Measurements from ENCODE around the gene KATNAL1.

KATNAL1 gene

DNA sequence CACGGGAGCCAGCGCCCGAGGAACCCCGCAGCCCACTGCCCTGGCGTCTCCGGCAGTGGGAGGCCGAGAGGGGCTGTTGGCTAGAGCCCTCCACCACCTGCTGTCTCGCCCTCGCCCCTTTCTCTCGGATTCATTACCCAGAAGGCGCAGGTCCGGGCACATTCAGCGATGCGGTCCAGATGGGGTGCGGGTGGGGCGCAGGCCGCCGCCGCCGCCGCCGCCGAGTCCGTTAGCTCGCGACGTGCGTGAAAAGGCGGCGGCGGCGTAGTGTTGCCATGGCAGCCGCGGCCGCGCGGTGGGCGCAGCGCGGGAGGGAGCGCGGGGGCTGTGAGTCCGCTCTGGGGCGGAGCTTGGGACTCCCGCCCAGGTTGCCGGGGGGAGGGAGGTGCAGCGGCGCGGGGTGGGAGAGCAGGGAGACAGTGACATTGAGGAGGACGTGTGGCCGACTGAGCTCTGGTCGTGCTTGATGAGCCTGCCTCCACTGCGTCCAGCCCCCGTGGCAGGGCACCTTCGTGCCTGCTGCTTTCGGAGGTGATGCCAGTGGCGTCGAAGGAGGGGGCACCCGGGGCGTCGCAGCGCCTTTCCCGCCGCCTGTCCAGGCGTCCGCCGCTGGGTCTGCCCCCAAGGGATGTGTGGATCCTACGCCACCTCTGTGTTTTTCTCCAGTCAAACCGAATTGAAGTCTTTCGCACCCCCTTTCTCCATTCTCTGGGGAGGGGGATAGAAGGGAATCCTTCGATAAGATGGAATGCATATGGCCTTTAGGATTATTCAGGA is at the start of gene KATNAL1:
KATNAL1 (minus strand) TSS at position 358 of the 777 bp plus-strand sequence. CDS start 23,774 bp downstream, outside the sequence.
- peak; percentile 70 for DNase-seq

DNA sequence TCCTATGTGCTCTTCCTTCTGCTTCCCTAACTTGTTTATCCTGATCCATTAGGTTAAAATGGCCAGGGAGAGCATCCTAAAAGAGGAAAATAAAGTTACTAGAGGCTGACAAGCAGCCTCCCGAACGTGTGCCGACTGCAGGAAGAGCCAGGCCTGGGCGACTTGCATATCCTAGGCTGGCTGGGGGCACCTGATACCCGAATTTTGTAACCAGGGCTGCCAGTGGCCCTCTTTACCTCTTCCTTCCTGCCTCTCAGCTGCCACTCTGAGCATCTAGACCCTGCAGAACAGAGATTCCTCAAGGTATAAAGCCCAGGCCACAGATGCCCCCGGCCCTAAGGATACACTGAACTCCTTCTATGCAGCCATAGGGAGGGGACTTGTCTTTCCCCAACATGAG is 48.5 kb upstream of the KATNAL1 start:
- DNase-seq: no peak

DNA sequence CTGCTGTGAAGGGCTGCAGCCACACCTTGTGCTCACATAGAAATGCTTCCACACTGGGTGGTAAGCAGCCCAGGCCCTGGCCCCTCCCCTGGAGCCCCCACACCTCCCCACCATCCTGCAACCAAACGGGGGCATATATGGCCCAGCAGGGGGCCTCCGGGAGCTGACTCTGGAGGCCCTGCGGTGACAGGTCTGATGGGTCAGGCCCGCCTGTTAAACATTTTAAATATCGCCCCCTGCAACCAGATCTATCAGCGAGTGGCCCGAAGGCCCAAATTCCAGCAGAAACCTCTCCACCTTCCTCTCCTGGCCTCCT is 48.0 kb upstream of the KATNAL1 start:
- DNase-seq: no peak

DNA sequence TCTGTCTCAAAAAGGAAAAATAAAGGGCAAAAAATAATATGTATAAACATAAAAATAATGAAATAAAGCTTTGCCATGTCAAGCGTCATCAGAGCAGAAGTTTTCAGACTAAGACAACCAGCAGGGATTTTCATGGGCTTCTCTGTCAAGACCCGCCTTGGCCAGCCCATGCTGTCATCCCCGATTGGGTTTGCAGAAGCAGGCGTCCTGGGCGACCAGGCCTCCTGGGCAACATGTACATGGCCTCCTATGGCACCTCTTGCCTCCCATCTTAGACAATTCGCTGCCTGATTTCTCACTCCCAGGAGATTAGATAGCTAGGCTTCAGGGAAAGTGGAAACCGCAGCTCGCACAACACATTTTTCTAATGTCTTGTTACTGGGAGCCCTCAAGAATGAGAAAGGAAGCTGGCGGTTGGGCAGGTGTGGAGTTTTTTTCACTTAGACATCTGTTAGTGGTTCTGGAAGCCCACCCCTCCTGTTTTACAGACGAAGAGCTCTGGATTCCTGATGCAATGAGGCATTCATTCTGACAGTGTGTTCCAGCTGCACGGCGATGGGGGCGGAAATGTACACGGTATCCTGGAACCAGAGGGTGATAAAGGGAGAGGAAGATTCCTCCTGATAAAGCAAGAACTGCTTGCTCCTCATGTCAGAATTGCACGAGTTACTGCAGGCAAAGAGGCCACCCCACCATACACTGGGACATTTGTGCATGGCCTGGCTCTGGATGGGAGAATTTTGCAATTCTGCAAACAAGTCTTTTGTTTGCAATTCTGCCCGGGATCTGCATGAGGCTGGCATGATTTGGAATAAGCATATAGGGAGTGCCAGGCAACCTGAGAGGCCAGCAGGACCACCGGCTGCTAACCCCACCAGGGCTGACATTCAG is 47.4 kb upstream of the KATNAL1 start:
- no peak for DNase-seq

DNA sequence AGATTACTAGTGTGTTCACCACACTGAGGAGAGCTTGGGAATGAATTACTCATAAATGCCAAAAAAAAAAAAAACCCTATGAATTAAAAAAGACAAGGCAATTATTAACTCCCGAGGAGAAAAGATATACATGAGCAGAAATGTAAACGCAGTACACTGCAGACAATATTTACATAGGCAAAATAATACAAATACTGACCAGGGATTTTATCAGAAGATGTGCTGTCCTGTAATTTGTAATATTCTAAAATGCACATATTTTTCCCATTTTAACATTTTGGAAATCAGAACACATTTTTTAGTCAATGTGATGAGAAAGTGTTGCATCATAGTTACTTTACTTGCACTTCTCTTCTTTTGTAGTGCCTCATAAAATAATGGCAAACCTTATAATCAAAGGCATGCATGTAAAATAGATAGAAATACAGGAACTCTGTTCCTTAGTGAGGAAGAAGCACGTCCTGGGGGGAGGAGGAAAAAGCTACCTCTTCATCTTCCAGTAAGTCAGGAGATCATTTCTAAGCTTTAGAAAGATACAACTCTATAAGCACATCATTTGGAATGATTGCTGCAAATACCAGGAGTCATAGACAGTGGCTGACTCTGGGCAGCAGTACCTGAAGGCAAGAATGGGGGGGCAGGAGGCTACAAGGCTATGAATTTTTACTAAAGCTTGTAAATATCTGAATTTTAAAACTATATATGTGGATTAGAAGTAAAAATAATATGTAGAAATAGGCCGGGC is 46.3 kb upstream of the KATNAL1 start:
- DNase-seq: no peak

DNA sequence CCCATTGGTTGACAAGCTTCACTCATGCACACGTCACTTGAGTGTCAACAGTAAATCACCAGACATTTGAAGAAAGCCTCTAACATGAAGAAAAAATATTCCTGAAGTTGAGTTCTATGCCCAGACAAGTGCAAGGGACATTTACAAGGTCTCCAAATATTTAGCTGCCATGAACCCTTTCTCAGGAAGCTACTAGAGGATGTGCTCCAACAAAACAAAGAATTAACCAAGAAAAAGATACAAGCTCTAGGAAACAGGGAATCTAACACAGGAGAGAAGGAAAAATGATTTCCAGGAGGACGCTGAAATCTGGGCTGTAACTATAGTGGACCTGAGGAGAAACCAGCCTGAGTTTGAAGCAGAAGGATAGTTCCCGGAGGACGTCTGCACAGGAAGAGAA is 45.7 kb upstream of the KATNAL1 start:
- DNase-seq: no peak

DNA sequence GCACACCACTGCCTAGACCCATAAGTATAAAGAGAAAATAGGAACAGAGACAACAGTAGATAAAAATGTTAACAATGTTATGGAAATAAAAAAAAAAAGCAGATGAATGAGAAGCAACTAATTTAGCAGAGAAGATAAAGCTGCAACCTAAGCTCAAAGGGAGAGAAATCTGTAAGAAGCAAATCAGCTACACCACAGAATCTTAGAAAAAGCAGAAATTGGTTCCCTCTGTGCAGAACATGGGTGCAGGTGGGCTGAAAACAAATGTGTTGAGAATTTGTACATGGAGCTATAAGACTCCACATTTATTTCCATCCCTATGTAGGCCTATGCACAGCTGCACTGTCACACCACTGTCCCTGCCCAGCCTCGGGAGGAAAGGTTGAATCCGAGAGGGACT is 44.8 kb upstream of the KATNAL1 start:
- DNase-seq: no peak

DNA sequence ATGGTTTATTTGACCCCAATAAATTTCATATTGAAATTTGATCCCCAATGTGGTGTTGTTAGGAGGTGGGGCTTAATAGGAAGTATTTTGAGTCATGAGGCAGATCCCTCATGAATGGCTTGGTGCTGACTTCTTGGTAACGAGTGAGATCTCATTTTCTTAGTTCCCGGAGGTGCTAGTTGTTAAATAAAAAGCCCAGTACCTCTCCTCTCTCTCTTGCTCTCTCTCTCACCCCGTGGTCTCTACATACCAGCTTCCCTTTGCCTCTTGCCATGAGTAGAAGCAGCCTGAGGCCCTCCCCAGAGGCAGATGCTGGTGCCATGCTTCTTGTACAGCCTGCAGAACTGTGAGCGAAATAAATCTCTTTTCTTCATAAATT is 39.4 kb upstream of the KATNAL1 start:
- no peak for DNase-seq

DNA sequence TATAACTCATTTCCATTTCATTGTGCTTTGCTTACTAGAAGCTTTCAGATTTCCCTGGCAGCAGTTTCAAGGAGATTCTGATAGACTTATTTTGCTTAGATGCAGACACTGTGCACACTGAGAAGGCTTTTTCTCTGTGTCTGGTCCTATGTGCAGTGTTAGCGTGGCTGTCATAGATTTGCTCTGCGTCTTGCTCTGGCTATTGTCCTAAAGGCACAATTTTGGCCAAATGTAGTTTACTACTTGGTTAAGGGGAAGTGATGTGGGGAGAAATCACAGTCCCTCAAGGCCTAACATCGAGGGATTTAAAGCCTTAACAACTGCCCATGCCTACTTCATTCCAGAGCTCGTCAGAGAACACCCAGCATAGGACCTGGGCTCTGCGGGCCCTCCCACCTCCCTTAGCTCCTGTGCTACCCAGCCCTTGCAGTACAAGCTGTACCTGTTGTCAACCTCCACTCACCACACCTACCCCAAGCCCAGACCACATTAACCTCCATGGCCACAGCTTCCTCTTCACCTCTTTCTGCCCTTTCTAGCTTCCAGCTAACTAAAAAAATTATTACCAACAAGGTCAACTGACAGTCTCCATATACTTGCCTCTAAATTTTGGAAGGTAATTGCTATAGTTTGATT is 38.9 kb upstream of the KATNAL1 start:
- DNase-seq: no peak

DNA sequence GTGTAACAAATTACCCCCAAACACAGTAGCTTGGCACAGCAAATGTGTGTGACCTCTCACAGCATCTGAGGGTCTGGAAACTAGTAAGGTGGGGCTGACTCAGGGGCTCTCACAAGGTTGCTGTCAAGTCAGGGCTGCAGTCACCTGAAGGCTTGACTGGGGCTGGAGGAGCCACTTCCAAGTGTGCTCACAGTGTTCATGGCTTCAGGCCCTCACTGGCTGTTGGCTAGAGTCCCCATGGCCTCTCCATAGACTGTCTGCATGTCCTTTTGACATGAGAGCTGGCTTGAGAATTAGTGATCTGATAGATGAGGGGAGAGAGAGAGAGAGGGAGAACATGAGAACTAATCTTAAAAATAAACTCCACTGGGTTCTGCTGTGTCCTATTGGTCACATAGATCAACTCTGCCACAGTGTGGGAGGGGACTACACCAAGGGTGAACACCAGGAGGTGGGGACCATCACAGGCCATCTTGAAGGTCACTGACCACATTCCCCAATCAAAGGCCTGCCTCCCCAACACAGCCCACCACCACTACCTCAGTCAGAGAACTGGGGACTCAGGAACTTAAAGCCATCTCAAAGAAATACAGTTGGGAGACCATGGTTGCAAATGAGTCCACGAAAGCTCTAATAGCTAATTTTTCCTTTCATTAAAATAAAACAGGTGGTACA is 38.2 kb upstream of the KATNAL1 start:
- DNase-seq: no peak

DNA sequence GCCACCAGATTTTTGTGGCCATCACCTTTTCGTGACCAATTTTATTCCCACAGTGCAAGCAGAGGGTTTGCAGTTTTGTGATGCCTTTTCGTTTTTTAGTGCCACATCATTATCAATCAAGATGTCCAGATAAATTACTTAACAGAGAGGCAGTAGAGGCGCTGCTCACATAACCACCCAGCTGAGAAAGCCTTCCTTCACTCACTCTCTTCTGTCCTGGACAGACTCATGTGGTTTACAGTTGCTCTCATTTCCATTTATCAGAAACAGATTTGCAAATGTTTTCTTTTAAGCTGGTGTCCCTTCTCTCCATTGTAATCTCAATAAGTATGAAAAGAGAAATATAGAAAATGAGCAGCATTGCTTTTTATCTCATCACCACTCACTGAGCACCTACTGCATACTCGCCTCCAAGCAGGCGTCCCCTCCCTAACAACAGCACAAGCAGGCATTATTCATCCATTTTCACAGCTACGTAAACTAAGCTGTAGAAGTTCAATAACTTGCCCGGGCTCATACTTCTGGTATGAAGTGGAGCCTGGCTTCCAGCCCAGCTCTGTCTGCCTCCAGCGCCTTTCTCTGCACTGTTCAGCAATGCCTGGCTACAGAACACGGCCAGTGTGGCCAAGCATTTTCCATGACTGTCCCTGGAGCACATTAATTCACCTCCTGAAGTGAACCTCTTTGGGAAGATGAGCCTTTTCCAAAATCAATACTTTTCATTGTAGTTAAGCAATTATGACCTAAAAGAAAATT is 34.6 kb upstream of the KATNAL1 start:
- no peak for DNase-seq

DNA sequence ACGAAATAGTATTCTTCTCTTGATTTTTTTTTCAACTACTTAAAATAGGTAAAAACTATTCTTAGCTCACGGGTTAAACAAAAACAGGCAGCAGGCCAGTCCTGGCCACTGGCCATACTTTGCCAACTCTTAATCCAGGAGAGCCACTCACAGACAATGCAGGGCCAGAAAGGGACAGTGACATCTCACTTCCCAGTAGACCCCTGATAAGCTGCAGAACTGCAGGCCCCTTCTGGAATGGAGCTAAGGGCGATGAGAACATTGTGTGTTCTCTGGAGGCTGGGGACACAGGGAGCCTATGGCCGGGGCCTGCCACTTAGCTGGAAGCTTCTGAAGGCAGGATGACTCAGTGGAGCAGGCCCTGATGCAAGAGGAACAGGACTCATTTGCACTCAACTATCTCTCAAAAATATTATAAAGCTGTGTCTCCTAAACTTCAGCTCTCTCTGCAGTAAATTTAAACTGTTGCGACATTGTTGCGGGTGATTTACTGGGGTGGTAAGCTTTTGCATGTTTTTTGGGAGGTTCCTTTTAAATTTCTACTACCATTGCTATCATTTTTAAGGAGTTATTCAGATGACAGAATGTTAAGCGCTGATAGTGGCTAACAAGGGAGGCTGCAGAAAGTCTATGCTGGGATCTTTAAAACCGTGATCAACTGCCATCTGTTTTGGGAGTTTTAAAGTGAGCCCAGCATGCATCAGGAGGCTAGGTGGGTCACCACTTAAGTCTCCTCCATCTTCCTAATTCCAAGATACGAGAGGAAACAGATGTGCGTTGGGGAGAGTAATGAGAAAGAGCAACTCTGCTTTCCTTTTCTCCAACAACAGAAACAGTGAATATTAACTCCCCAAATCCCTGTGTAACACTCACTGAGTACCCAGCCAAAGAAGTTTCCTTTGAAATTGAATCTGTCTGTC is 33.2 kb upstream of the KATNAL1 start:
- DNase-seq: no peak

DNA sequence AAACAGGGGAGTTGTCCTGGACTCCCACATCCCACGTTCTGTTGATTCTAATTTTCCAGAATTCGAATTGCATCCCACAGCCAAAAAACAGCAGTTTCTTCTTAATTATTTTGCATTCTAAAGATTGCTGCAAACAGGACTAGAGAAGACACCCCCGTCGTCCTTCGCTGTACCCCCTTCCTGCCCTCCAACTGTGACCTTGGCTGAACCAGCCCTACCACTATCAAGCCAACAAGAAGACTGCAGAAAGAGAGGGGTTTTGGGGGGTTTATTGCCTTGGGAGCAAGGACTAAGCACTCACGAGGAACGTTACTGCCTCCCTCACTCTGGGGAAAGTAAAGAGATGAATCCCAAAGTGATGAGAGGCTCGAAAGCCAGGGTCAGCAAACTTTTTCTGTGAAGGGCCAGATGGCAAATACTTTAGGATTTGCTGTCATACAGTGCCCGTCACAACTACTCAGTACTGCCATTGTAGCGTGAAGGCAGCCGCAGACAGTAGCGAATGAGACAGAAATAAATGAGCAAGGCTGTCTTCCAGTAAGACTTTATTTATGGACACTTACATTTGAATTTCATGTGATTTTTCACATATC is 32.5 kb upstream of the KATNAL1 start:
- no peak for DNase-seq

DNA sequence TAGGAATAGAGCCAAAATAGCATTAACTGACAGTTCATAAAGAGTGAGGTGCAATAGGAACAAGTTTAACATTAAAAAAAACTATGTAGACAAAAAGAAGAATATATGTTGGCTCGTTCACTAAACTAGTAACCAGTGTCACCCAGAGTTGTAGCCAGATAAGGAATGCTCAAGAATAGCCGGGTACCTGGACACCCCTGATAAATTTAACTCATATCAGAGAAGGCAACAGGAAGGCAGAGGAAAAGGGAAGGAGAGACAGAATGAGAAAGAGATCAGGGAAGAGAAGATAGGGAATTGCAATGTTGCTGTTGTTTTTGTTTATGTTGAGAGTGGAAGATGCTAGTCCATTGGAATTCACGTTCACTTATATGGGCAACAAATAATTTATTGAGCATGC is 31.6 kb upstream of the KATNAL1 start:
- DNase-seq: no peak

DNA sequence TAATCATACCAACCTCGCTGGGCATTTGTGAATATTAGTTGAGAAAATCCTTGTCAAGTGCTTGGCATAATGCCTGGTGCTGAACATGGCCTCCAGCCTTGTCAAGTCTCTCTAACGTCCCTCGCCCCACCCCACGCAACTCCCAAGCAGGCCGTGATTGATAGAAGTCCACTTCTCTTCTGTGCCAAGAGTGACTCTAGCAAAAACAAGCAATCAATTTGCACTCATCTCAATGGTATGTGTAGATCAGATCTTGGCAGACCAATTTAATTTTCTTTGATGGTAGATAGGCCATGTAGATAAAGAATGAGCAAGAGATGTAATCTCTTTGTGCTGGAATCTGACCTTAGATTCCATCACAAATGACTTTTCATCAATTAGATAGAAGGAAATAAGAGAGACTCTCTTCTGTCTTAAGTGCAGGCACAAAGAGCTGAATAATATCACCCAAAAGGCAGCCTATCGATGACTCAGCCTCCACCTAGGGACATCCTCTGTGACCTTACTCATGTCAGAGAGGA is 31.0 kb upstream of the KATNAL1 start:
- DNase-seq: no peak

DNA sequence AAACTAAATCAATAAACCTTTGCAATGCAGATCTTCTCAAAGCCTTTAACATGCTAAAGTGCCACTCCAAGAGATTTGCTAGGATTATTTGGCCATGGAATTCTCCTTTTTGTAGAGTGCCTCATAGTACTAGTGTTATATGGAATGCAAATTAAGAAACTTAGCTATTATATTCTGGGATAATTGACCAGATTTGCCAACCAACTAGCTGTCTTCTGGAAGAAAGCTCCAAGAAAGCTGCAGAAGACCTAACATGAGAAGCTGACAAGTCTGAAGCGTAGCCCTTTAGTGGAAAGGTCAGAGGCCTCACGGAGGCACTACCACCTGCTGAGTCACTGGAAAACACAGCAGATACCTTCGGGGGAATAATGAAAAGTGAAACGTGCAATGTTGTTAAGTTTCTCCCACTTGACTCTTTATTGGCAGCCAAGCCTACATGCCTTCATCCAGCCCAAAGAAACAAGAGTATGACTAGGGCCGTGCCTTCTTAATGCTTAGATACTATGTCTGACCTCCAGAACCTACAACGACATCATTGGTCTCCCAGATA is 29.8 kb upstream of the KATNAL1 start:
- no peak for DNase-seq

DNA sequence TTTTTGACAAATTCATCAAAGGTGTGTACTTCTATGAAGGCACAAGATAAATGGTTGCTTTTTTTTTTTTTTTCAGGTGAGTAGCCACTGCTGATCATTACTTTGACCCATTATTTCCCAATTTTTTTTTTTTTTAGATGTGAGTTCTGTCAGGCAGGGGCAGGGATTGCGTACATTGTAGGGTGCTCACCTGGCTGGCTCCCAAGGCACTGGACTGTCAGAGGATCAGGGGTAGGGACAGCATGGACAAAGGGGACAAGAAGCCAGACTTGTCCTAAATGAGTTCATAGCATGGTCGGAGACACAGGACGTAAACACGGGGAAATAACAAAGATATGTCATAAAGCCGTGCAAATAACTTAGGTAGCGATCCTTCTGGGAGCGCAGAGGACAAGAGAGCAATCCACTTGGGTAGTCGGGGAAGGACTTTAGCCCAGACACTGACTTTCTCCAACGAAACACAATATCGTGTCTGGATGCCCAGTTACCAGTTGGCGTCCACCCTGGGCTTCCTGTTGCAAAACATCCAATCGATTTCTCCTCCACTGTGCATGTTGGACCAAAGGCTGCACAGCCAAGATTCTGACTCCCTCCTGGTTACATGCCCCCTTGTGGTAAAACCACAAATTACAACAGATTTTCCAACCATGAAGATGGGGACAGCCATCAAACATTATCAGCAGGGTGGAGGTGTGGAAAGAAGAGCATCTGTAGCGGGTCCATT is 27.5 kb upstream of the KATNAL1 start:
- DNase-seq: peak; percentile 75

DNA sequence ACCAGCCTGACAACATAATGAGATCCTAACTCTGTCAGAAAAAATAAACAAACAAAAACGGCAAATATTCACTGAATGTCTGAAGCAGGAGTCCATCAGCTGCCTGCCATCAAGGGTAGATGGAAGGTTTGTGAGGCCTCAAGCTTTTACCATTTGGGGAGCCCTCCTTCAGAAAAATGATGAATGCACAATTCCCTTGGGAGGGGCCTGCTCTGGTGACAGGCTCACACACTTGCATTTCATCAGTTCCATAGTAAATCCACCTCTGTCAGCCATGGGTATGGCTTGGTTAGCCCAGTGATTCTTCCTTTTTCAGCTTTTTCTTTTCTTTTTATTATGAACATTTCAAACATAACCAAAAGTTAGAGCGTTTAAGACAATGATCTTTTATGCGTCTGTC is 26.3 kb upstream of the KATNAL1 start:
- DNase-seq: no peak

Data from DMS153 (cell line).